Osteoblast (primary cell): ENCODE data around the gene PDHB. TPM values are rescaled to one million over a fixed set of nuclear protein-coding genes. Genes with fewer than 3 reads are reported as not detected.
A peak's percentile ranks its signal among the peaks of the same experiment; 100 is the strongest.

Experiments used
- DNase-seq: peaks from one replicate; pipeline ENCODE4 v3.0.0; 2011; ENCODE audit warnings: low spot score, mixed read lengths; ENCODE audit not compliant: insufficient read length; ENCODE audit errors: missing footprints
- H2AFZ ChIP-seq: 2 replicates; pipeline ENCODE4 v1.6.0; 2011; ENCODE audit warnings: mild to moderate bottlenecking, low read length
- H3K27ac ChIP-seq: 2 replicates; pipeline ENCODE4 v1.5.1; 2011; ENCODE audit warnings: mild to moderate bottlenecking, low read depth, low read length, moderate library complexity
- H3K27me3 ChIP-seq: 2 replicates; pipeline ENCODE4 v1.6.0; 2012; ENCODE audit warnings: mild to moderate bottlenecking, control low read depth, inconsistent platforms, low read length, moderate library complexity; ENCODE audit not compliant: insufficient read depth
- H3K36me3 ChIP-seq: 2 replicates; pipeline ENCODE4 v1.5.1; 2011; ENCODE audit warnings: mild to moderate bottlenecking, low read length, control low read depth, moderate library complexity; ENCODE audit not compliant: insufficient read depth
- H3K4me1 ChIP-seq: 2 replicates; pipeline ENCODE4 v1.5.1; 2011; ENCODE audit warnings: mild to moderate bottlenecking, low read length, control low read depth, moderate library complexity; ENCODE audit not compliant: insufficient read depth
- H3K4me2 ChIP-seq: 2 replicates; pipeline ENCODE4 v1.6.0; 2011; ENCODE audit warnings: mild to moderate bottlenecking, low read length; ENCODE audit not compliant: insufficient read depth
- H3K4me3 ChIP-seq: fragments of 200-600 bp; sonication (generic); 3 replicates; pipeline ENCODE4 v1.5.1; 2012; ENCODE audit warnings: mild to moderate bottlenecking, low read length, inconsistent platforms; ENCODE audit not compliant: insufficient read depth
- H3K79me2 ChIP-seq: 2 replicates; pipeline ENCODE4 v1.6.0; 2012; ENCODE audit warnings: mild to moderate bottlenecking, low read length, control low read depth, inconsistent platforms; ENCODE audit not compliant: insufficient read depth
- H3K9me3 ChIP-seq: 2 replicates; pipeline ENCODE4 v1.5.1; 2011; ENCODE audit warnings: low read depth, low read length, control low read depth
- H4K20me1 ChIP-seq: 2 replicates; pipeline ENCODE4 v1.6.0; 2012; ENCODE audit warnings: mild to moderate bottlenecking, low read length, control low read depth; ENCODE audit not compliant: insufficient read depth
- CTCF ChIP-seq: IDR thresholded peaks from 2 replicates; pipeline ENCODE4 v1.5.1; 2011; ENCODE audit warnings: mild to moderate bottlenecking, low read depth, low read length, moderate library complexity; ENCODE audit errors: extremely low read depth
- total RNA-seq: library from RNA; depleted of rRNA; stranded (reverse); fragments of >200 nt; gene quantifications from 2 replicates; pipeline ENCODE4 v1.2.3, GENCODE V29; 2012

PDHB gene
- total RNA-seq, 1 donor, result 78.2 TPM

DNA sequence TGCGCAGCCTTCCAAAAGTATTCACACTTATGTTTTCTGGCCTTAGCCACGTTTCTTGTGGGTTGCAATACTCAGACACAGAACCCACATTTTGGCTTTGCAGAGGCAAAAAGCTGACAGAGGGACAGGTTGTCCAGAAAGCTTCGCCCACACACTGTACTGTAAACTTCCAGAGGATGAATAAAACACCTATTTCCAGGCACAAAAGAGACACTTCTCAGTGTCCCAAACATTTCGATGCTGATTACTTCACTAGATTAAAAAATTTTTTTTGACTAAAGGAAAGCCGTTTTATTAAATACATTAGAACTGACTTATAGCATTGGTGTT is 30.3 kb upstream of the PDHB start:
- peak overlapping the region; percentile 53 for H3K4me3 ChIP-seq
- peaks cover 11% of the 10 kb centered on the region for H3K4me1 ChIP-seq
- no peaks in the 10 kb centered on the region for H3K79me2 ChIP-seq
- DNase-seq, result no peak
- no peak overlapping the region for H3K27ac ChIP-seq
- H3K27me3 ChIP-seq, result no peaks in the 10 kb centered on the region
- H3K9me3 ChIP-seq, result no peaks in the 10 kb centered on the region
- H4K20me1 ChIP-seq, result no peaks in the 10 kb centered on the region
- no peak for TF ChIP-seq CTCF
- H3K36me3 ChIP-seq, result no peaks in the 10 kb centered on the region
- peak overlapping the region; percentile 80 for H3K4me2 ChIP-seq
- peak overlapping the region; percentile 69 for H2AFZ ChIP-seq

- DNase-seq, result peak; percentile 96
- peak overlapping the region; percentile 69 for H2AFZ ChIP-seq
- peak overlapping the region; percentile 53 for H3K4me3 ChIP-seq
- peak overlapping the region; percentile 80 for H3K4me2 ChIP-seq
- no peaks in the 10 kb centered on the region for H3K27me3 ChIP-seq
- no peaks in the 10 kb centered on the region for H4K20me1 ChIP-seq
- peak; percentile 94 for TF ChIP-seq CTCF
- H3K9me3 ChIP-seq, result no peaks in the 10 kb centered on the region
- no peak overlapping the region for H3K27ac ChIP-seq
- H3K36me3 ChIP-seq, result no peaks in the 10 kb centered on the region
- H3K79me2 ChIP-seq, result no peaks in the 10 kb centered on the region
- H3K4me1 ChIP-seq, result peaks cover 11% of the 10 kb centered on the region
These were observed 29.7 kb upstream of the PDHB start for GRCh38 chr3:58463181-58463941.

GRCh38 chr3:58462829-58463180 is 29.2 kb upstream of the PDHB start:
- TF ChIP-seq CTCF, result no peak
- H3K9me3 ChIP-seq, result no peaks in the 10 kb centered on the region
- peak overlapping the region; percentile 80 for H3K4me2 ChIP-seq
- H3K4me3 ChIP-seq, result no peak overlapping the region
- H3K4me1 ChIP-seq, result peaks cover 11% of the 10 kb centered on the region
- H4K20me1 ChIP-seq, result no peaks in the 10 kb centered on the region
- H3K36me3 ChIP-seq, result no peaks in the 10 kb centered on the region
- no peaks in the 10 kb centered on the region for H3K79me2 ChIP-seq
- H2AFZ ChIP-seq, result no peak overlapping the region
- H3K27ac ChIP-seq, result no peak overlapping the region
- no peaks in the 10 kb centered on the region for H3K27me3 ChIP-seq
- peak; percentile 64 for DNase-seq

- H3K4me2 ChIP-seq, result no peak overlapping the region
- H3K36me3 ChIP-seq, result no peaks in the 10 kb centered on the region
- H3K4me3 ChIP-seq, result no peak overlapping the region
- no peak overlapping the region for H3K27ac ChIP-seq
- H3K9me3 ChIP-seq, result no peaks in the 10 kb centered on the region
- H3K27me3 ChIP-seq, result no peaks in the 10 kb centered on the region
- no peak overlapping the region for H2AFZ ChIP-seq
- TF ChIP-seq CTCF, result no peak
- no peak for DNase-seq
- H3K79me2 ChIP-seq, result no peaks in the 10 kb centered on the region
- H3K4me1 ChIP-seq, result peaks cover 10% of the 10 kb centered on the region
- no peaks in the 10 kb centered on the region for H4K20me1 ChIP-seq
These were observed 25.5 kb upstream of the PDHB start for GRCh38 chr3:58459160-58459559.
